ENCODE data around the gene KNOP1.

DNA sequence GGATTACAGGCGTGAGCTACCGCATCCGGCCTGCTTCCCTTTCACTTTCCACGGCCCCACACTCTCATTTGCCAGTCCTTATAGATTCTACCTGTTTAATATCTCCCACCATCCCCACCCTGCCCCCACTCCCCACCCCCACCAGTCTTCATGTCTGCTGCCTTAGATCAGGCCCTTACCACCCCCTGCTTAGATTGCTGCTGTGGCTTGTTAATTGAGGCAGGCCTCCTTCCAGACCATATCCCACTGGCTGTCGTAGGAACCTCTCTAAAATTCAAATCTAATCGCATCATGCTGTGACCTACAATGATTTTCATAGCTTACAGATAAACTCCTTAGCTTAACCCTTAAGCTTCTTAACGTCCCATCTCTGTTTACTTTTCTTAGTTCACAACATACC lies 5.0 kb upstream of the KNOP1 start:
- TF ChIP-seq TARDBP (IDR thresholded peaks at IDR 0.05) (no peak), BHLHE40 (IDR thresholded peaks at IDR 0.05; ENCODE audit: borderline replicate concordance) (no peak), NFRKB (IDR thresholded peaks at IDR 0.05) (no peak), ARNT (IDR thresholded peaks at IDR 0.05) (no peak)
- TF ChIP-seq, protein P1, sequence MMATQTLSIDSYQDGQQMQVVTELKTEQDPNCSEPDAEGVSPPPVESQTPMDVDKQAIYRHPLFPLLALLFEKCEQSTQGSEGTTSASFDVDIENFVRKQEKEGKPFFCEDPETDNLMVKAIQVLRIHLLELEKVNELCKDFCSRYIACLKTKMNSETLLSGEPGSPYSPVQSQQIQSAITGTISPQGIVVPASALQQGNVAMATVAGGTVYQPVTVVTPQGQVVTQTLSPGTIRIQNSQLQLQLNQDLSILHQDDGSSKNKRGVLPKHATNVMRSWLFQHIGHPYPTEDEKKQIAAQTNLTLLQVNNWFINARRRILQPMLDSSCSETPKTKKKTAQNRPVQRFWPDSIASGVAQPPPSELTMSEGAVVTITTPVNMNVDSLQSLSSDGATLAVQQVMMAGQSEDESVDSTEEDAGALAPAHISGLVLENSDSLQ (IDR thresholded peaks at IDR 0.05) = no peak
